ENCODE results near the gene SLX9.

Gene SLX9

DNA sequence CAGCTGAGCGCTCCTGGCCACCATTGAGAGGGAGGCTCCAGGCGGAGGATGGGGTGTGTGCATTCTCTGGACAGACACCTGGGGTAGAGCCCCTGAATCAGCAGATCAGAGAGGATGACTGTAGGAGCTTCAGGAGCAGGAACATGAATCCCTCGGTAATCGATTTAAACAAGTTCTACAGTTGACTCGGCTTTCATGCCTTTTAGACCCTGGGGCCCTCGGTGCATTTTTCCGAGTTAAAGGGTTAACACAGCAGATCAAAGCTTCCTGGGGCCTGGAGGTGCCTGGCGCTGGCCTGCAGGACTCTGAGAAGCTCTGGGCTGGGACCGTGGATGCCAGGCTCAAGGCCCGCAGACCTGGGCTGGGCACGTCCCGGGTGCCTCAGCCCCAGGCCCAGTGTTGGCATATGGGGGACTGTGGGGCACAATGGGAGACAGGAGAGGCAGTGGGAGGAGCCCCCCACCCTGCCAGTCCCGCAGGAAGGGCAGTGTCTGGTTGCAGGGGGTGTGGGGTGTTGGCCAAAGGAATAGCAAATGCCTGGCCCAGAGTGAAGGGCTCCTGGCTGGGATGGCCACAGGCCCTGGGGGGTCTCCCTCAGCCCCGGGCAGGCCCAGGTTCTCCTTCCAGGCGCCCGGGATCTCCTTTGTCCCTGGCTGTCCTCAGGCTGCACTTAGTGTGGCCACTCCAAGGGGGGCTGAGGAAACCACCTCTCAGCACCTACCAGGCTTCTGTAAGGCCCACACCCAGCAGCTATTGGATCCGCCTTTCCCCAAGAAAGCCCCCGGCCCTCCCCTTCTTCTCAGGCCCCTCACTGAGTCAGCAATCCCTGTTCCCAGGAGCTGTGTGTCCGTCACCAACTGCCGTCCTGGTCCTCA lies 40.1 kb downstream of the SLX9 start:
- Histone ChIP-seq H3K4me3 (ENCODE audit: low read length in 2 of 2) (no peak overlapping the region), H3K27me3 (ENCODE audit: control insufficient read depth in 2 of 2, insufficient read depth in 2 of 2, low read length in 2 of 2) (no peaks in the 10 kb centered on the region), H3K9ac (ENCODE audit: low read depth in 1 of 2, low read length in 2 of 2) (no peak overlapping the region), H3K36me3 (ENCODE audit: control insufficient read depth in 2 of 2, insufficient read depth in 2 of 2, low read length in 2 of 2) (peaks cover 2 to 4% of the 10 kb centered on the region in 2 donors), H3K4me1 (ENCODE audit: control insufficient read depth in 2 of 2, insufficient read depth in 2 of 2, low read length in 2 of 2) (no peaks in the 10 kb centered on the region), H3K9me3 (ENCODE audit: control insufficient read depth in 2 of 2, low read length in 2 of 2) (no peaks in the 10 kb centered on the region), H3K27ac (ENCODE audit: low read depth in 2 of 2, low read length in 2 of 2) (no peak overlapping the region)

DNA sequence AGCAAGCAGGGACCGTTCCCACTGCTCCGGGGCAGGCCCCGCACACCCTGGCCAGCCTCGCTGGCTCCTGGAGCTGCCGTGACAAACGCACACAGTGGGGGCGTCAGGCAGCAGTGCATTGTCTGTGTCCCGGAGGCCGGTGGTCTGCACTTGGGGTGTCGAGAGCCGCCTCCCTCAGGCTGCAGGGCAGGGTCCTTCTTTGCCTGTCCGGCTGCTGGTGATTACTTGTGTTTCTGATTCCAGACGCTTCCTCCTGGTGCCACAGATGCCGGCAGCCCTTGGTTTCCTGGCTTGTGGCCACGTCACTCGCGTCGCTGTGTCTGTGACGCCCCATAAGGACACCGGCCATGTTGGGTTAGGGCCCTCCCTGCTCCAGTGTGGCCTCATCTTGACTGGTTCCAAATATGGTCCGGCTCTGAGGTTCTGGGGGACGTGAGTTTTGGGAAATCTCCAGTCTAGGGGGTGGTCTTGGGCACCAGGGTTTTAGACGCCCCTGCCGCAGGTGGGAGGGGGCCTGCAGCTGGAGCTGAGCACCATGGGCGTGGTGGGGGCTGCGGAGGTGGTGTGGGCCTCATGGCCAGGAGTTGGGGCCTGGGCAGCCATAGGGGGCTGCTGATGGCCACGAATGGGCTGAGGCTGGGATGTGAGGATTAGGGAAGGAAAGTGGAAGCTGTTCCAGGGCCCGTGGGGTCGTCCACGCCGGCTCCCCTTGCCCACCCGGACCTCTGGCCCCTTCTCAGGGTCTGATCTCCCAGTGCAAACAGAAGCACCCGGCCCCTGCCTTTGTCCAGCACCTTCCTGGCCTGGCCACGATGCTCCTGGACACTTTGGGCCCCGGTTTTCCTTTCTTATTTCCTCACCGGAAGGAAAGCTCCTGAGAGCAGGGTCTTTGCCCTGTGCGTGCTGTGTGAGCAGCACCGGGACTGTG lies 41.0 kb downstream of the SLX9 start:
- H3K36me3 ChIP-seq (ENCODE audit: control insufficient read depth in 2 of 2, insufficient read depth in 2 of 2, low read length in 2 of 2), result peaks cover 0 to 4% of the 10 kb centered on the region in 2 donors
- no peaks in the 10 kb centered on the region for H3K9me3 ChIP-seq (ENCODE audit: control insufficient read depth in 2 of 2, low read length in 2 of 2)
- no peaks in the 10 kb centered on the region for H3K27me3 ChIP-seq (ENCODE audit: control insufficient read depth in 2 of 2, insufficient read depth in 2 of 2, low read length in 2 of 2)
- H3K27ac ChIP-seq (ENCODE audit: low read depth in 2 of 2, low read length in 2 of 2), result no peak overlapping the region
- no peaks in the 10 kb centered on the region for H3K4me1 ChIP-seq (ENCODE audit: control insufficient read depth in 2 of 2, insufficient read depth in 2 of 2, low read length in 2 of 2)
- no peak overlapping the region for H3K9ac ChIP-seq (ENCODE audit: low read depth in 1 of 2, low read length in 2 of 2)
- H3K4me3 ChIP-seq (ENCODE audit: low read length in 2 of 2), result no peak overlapping the region

DNA sequence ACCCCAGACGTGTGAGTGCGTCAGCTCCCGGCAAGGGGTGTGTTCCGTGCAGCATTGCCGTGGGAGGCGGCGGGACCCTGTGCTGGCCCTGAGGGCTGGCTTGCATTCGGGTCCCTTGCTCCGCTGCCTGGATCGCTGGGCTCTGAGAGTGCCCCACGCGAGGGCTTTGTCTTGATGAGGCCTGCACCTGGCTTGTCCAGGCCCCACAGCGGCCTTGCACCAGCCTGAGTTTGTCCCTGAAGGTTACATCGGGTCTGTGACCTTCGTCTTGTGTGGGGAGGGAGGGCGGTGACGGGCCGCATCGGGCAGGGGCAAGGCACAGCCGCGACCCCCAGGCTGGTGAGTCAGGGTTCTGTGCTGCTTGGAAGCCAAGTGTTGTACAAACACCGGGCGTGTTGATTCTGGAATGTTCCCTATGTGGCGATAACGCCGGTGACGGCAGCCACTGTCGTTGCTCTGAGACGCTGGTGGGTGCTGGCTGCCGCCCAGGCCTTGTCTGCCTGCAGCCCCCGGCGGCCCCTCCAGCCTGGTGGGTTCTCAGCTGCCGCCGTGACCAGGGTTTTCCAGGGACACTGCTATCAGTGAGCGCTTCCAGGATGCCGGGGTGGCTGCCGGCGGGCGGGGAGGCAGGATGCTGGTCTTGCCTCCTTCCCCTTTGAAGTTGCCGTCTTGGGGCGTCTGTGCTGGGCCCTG lies 42.9 kb downstream of the SLX9 start:
- Histone ChIP-seq H3K9me3 (ENCODE audit: control insufficient read depth in 2 of 2, low read length in 2 of 2) (no peaks in the 10 kb centered on the region), H3K4me3 (ENCODE audit: low read length in 2 of 2) (no peak overlapping the region), H3K27me3 (ENCODE audit: control insufficient read depth in 2 of 2, insufficient read depth in 2 of 2, low read length in 2 of 2) (no peaks in the 10 kb centered on the region), H3K4me1 (ENCODE audit: control insufficient read depth in 2 of 2, insufficient read depth in 2 of 2, low read length in 2 of 2) (no peaks in the 10 kb centered on the region), H3K36me3 (ENCODE audit: control insufficient read depth in 2 of 2, insufficient read depth in 2 of 2, low read length in 2 of 2) (no peaks in the 10 kb centered on the region), H3K9ac (ENCODE audit: low read depth in 1 of 2, low read length in 2 of 2) (no peak overlapping the region), H3K27ac (ENCODE audit: low read depth in 2 of 2, low read length in 2 of 2) (no peak overlapping the region)

DNA sequence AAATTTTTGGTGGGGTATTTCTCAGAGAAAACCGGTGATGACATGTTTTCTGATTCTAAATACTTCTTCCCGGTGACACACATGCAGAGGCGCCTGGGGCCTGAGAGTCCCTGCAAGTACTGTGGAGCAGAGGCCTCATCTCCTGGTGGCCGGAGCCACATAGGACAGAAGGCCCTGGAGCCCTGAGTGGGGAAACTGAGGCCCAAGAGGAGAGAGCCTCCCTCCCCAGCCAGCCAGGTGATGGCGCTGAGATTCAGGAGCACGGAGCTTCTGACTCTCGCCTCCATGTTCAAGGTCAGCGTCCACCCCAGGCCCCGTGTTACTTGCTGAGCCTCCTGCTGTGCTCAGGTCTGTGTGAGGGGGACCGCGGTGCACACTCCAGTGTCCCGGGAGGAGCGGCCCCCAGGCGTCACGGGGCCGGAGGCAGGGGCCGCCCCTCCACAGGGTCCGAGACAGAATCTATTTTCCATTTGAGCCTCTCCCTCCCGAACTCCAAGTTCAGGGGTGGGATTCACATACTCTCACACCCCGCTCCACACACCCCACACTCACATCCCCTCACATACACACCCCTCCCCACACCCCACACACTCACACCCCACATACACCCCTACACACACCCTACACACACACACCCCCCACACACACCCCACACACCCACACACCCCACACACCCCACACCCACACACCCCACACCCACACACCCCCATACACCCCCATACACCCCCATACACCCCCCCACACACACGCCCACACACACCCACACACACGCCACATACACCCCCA lies 43.8 kb downstream of the SLX9 start:
- no peak overlapping the region for H3K4me3 ChIP-seq (ENCODE audit: low read length in 2 of 2)
- no peaks in the 10 kb centered on the region for H3K4me1 ChIP-seq (ENCODE audit: control insufficient read depth in 2 of 2, insufficient read depth in 2 of 2, low read length in 2 of 2)
- no peak overlapping the region for H3K9ac ChIP-seq (ENCODE audit: low read depth in 1 of 2, low read length in 2 of 2)
- H3K9me3 ChIP-seq (ENCODE audit: control insufficient read depth in 2 of 2, low read length in 2 of 2), result no peaks in the 10 kb centered on the region
- H3K27ac ChIP-seq (ENCODE audit: low read depth in 2 of 2, low read length in 2 of 2), result no peak overlapping the region
- H3K36me3 ChIP-seq (ENCODE audit: control insufficient read depth in 2 of 2, insufficient read depth in 2 of 2, low read length in 2 of 2), result no peaks in the 10 kb centered on the region
- no peaks in the 10 kb centered on the region for H3K27me3 ChIP-seq (ENCODE audit: control insufficient read depth in 2 of 2, insufficient read depth in 2 of 2, low read length in 2 of 2)

DNA sequence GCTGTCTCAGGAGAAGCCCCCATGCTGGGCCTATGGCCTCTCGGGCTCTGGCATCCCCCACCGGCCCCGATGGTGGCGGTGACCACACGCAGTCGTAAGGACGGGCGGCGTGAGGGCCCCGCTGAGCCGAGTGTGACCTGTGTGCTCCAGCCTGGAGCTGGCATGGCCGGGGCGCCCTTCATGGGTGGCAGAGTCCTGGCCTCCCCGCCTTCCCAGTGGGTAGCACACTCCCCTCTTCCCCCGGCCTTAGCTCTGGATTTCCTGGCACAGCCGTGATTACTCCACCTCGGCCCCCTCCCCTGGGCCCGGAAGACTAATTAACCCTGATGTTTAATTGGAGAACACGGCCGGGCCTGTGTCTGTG lies 44.6 kb downstream of the SLX9 start:
- Histone ChIP-seq H3K9me3 (ENCODE audit: control insufficient read depth in 2 of 2, low read length in 2 of 2) (no peaks in the 10 kb centered on the region), H3K4me3 (ENCODE audit: low read length in 2 of 2) (no peak overlapping the region), H3K27me3 (ENCODE audit: control insufficient read depth in 2 of 2, insufficient read depth in 2 of 2, low read length in 2 of 2) (no peaks in the 10 kb centered on the region), H3K36me3 (ENCODE audit: control insufficient read depth in 2 of 2, insufficient read depth in 2 of 2, low read length in 2 of 2) (no peaks in the 10 kb centered on the region), H3K4me1 (ENCODE audit: control insufficient read depth in 2 of 2, insufficient read depth in 2 of 2, low read length in 2 of 2) (no peaks in the 10 kb centered on the region), H3K27ac (ENCODE audit: low read depth in 2 of 2, low read length in 2 of 2) (no peak overlapping the region), H3K9ac (ENCODE audit: low read depth in 1 of 2, low read length in 2 of 2) (no peak overlapping the region)

DNA sequence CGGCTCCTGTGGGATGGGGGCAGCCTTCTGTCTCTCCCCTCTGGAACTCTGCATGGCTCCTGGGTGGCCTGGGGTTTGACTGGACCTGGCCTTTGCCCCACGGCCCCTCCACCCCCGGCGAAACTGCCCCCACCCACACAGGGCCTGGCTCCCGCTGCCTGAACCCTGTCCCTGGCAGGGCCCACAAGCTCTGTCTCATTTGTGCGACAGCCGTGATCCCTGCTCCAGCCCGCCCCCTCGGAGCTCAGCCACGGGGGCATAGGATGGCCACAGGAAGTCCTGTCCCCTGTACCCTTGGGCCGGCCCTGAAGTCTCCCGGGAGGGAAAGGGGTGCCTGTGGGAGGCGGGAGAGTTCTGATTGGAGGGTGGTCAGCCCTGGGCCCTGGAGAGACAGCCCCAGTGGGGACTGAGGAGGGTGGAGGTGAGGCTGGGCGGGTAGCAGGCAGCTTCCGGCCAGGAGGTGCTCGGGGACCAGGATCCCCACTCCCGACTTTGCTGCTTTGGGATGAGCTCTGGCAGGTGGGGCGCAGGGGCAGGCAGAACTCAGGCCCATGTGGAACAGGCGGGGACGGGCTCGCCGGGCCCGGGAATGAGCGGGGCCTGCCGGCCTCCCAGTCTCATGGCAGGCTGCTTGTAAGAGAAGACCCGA lies 45.1 kb downstream of the SLX9 start:
- Histone ChIP-seq H3K9ac (ENCODE audit: low read depth in 1 of 2, low read length in 2 of 2) (no peak overlapping the region), H3K36me3 (ENCODE audit: control insufficient read depth in 2 of 2, insufficient read depth in 2 of 2, low read length in 2 of 2) (no peaks in the 10 kb centered on the region), H3K27ac (ENCODE audit: low read depth in 2 of 2, low read length in 2 of 2) (no peak overlapping the region), H3K4me3 (ENCODE audit: low read length in 2 of 2) (no peak overlapping the region), H3K9me3 (ENCODE audit: control insufficient read depth in 2 of 2, low read length in 2 of 2) (no peaks in the 10 kb centered on the region), H3K4me1 (ENCODE audit: control insufficient read depth in 2 of 2, insufficient read depth in 2 of 2, low read length in 2 of 2) (no peaks in the 10 kb centered on the region), H3K27me3 (ENCODE audit: control insufficient read depth in 2 of 2, insufficient read depth in 2 of 2, low read length in 2 of 2) (no peaks in the 10 kb centered on the region)

DNA sequence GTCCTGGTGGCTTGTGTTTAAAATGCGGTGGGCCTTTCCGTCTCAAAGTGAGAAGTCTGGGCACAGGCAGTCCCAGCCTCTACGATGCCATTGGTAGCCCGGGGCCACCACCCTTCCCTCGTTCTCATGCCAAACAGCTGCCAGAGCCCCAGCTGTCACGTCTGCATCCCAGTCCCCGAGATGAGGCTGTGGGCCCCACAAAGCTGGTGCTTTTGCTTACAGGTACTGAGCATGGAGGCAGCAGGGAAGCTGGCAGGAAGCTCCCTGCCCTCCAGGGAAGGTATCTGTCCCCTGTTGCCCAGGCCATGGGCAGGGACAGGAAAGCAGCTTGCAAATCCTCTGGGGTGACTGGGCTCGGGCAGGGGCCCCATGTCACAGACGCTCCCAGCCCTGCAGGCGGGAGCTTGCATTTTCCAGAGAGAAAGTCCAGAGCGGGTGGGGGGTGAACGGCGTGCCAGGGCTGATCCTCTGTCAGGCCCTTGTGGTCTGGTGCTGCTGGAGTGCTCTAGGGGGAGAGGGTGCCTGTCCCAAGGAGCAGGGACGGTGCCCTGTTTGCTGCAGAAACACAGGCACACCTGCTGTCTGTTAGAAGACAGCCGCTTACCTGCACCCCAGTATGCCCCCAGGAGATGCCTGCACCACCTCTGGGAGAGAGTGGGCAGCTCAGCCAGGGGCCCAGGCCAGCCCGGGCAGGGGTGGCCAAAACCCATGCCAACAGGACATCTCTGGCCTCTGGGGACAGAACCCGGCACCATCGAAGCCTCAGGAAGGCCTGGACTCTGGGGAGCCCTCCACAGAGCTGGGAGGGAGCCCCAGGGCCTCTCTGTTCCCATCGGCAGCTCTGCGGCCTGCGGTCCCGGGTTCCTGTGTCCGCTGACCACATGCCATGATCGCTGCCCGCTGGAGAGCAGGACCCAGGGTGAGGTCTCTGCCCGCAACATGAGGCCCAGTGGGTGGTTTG lies 45.9 kb downstream of the SLX9 start:
- Histone ChIP-seq H3K27ac (ENCODE audit: low read depth in 2 of 2, low read length in 2 of 2) (no peak overlapping the region), H3K9ac (ENCODE audit: low read depth in 1 of 2, low read length in 2 of 2) (no peak overlapping the region), H3K4me3 (ENCODE audit: low read length in 2 of 2) (no peak overlapping the region), H3K36me3 (ENCODE audit: control insufficient read depth in 2 of 2, insufficient read depth in 2 of 2, low read length in 2 of 2) (no peaks in the 10 kb centered on the region), H3K4me1 (ENCODE audit: control insufficient read depth in 2 of 2, insufficient read depth in 2 of 2, low read length in 2 of 2) (no peaks in the 10 kb centered on the region), H3K27me3 (ENCODE audit: control insufficient read depth in 2 of 2, insufficient read depth in 2 of 2, low read length in 2 of 2) (no peaks in the 10 kb centered on the region), H3K9me3 (ENCODE audit: control insufficient read depth in 2 of 2, low read length in 2 of 2) (no peaks in the 10 kb centered on the region)

DNA sequence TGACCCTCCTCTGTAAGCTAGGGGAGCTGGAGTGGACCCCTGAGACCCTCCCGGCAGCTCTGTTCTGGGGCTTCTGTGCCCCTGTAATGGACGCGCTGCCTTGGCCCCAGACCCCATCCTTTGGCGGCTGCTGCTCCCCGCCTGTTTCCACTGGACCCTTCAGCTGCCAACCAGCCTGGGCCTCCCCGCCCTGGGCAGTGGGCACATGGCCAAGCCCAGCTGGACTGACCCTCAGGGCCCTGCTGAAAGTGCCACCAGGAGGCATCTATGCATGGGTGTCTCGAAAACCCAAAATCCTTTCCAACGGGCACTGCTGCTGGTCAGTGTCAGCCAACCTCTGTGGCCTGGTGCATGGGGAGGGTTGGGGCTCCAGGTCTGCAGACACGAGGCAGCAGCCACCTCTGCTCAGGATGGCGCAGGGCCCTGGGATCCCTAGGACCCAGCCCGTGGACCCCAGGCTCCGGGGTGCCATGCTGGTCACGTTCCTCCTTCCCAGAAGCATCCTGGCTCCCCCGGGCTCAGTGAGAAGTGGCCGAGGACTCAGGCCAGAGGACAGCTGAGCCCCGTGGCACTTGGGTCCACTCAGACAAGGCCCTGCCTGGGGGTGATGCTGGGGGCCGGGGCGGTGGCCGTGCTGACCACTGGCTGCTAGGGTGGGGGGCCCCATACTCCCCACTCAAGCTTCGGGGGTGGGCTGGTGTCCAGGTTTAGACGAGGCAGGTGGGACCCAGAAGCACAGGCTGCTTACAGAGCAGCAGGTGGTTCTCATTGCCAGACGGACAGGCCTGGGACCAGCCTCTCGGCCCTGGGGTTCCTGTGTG lies 46.9 kb downstream of the SLX9 start:
- Histone ChIP-seq H3K36me3 (ENCODE audit: control insufficient read depth in 2 of 2, insufficient read depth in 2 of 2, low read length in 2 of 2) (no peaks in the 10 kb centered on the region), H3K4me1 (ENCODE audit: control insufficient read depth in 2 of 2, insufficient read depth in 2 of 2, low read length in 2 of 2) (no peaks in the 10 kb centered on the region), H3K9ac (ENCODE audit: low read depth in 1 of 2, low read length in 2 of 2) (no peak overlapping the region), H3K27me3 (ENCODE audit: control insufficient read depth in 2 of 2, insufficient read depth in 2 of 2, low read length in 2 of 2) (no peaks in the 10 kb centered on the region), H3K27ac (ENCODE audit: low read depth in 2 of 2, low read length in 2 of 2) (no peak overlapping the region), H3K9me3 (ENCODE audit: control insufficient read depth in 2 of 2, low read length in 2 of 2) (no peaks in the 10 kb centered on the region), H3K4me3 (ENCODE audit: low read length in 2 of 2) (no peak overlapping the region)
